Gastroesophageal sphincter (tissue), 4 donors: ENCODE data around the gene KCNJ10. TPM values are rescaled to one million over a fixed set of nuclear protein-coding genes. Genes with fewer than 3 reads are reported as not detected.

Source experiments
- ATAC-seq: fragments of 150-250 bp; one replicate; pipeline ENCODE4 v1.9.1; 2016; ENCODE audit warnings: mild to moderate bottlenecking, moderate library complexity
- H3K27ac ChIP-seq, 4 donors: fragments of 200-600 bp; sonication (generic) in 3 of 4; 1 replicate in 3 of 4; 2 replicates in 1 of 4; pipeline ENCODE4 v1.5.1; 2016 to 2019
- H3K27me3 ChIP-seq: fragments of 200-600 bp; sonication (generic); one replicate; pipeline ENCODE4 v1.5.1; 2019
- H3K36me3 ChIP-seq, 2 donors: fragments of 200-600 bp; sonication (generic); one replicate each; pipeline ENCODE4 v1.5.1; 2019; ENCODE audit warnings: control low read depth in 1 of 2
- H3K4me1 ChIP-seq, 3 donors: fragments of 200-600 bp; sonication (generic); 1 replicate in 2 of 3; 2 replicates in 1 of 3; pipeline ENCODE4 v1.5.1; 2016 to 2019; ENCODE audit warnings: control low read depth in 2 of 3
- H3K4me3 ChIP-seq, 2 donors: fragments of 200-600 bp; sonication (generic); one replicate each; pipeline ENCODE4 v1.5.1; 2019; ENCODE audit warnings: mild to moderate bottlenecking in 1 of 2, moderate library complexity in 1 of 2
- H3K9me3 ChIP-seq, 3 donors: fragments of 200-600 bp; sonication (generic); one replicate each; pipeline ENCODE4 v1.5.1; 2017 to 2019; ENCODE audit warnings: control low read depth in 2 of 3
- CTCF ChIP-seq, 4 experiments: fragments of 200-600 bp in 2 of 4; fragments of 450-650 bp in 2 of 4; sonication (generic) in 1 of 4; IDR thresholded peaks; one replicate each; pipeline ENCODE4 v1.5.1; 2017 to 2019; ENCODE audit warnings: antibody characterized with exemption in 4 of 4, mild to moderate bottlenecking in 2 of 4, moderate library complexity in 2 of 4
- EP300 ChIP-seq: sonication (generic); formaldehyde crosslinking; IDR thresholded peaks from one replicate; pipeline ENCODE4 v1.6.1; 2017; ENCODE audit warnings: antibody characterized with exemption, mild to moderate bottlenecking
- POLR2A ChIP-seq, 2 donors: fragments of 450-650 bp; IDR thresholded peaks; one replicate each; pipeline ENCODE4 v1.6.1; 2017; ENCODE audit warnings: antibody characterized with exemption in 2 of 2, mild to moderate bottlenecking in 2 of 2, moderate library complexity in 1 of 2
- POLR2AphosphoS5 ChIP-seq: sonication (generic); formaldehyde crosslinking; IDR thresholded peaks from one replicate; pipeline ENCODE4 v1.6.1; 2017; ENCODE audit warnings: antibody characterized with exemption
- WGBS, 2 donors: methylation state at CpG; one replicate each; pipeline ENCODE4 v1.1.5; 2018; ENCODE audit warnings: low coverage in 1 of 2; 5-methylcytosine and 5-hydroxymethylcytosine counted together
- total RNA-seq, 4 donors: library from RNA; depleted of rRNA; stranded (reverse); fragments of >200 nt; gene quantifications; one replicate each; pipeline ENCODE4 v1.1.0, GENCODE V29; 2016

The KCNJ10 gene
- total RNA-seq, 4 donors from 2014 or later: not detected

GRCh38 chr1:160095382-160096105 is 25.6 kb upstream of the KCNJ10 start:
- Histone ChIP-seq H3K9me3 (no peaks in the 10 kb centered on the region), H3K27me3 (no peaks in the 10 kb centered on the region), H3K4me1 (peaks cover 0 to 42% (median 20%) of the 10 kb centered on the region in 3 donors), H3K36me3 (peaks cover 0 to 46% of the 10 kb centered on the region in 2 donors), H3K4me3 (no peak overlapping the region), H3K27ac (peak overlapping the region in 1 of 4 donors; percentile 97)
- TF ChIP-seq POLR2A (IDR thresholded peaks at IDR 0.05) (no peak), CTCF (IDR thresholded peaks at IDR 0.05) (no peak), EP300 (no peak), POLR2AphosphoS5 (no peak)
- no peak for ATAC-seq
- WGBS, 2 donors: 80% methylated on average over 1 of the region's 4 CpGs; no CpG with 5 or more reads in 1 of the 2 donors

GRCh38 chr1:160094806-160095205 is 24.8 kb upstream of the KCNJ10 start:
- 90% methylated on average over 2 of the region's 14 CpGs; no CpG with 5 or more reads in 1 of the 2 donors for WGBS, 2 donors

GRCh38 chr1:160094291-160094625 is 24.3 kb upstream of the KCNJ10 start:
- 55 to 74% methylated on average over 3 of the region's 4 CpGs for WGBS, 2 donors
- H3K27ac ChIP-seq: no peak overlapping the region
- ATAC-seq: no peak
- peaks cover 0 to 59% of the 10 kb centered on the region in 2 donors for H3K36me3 ChIP-seq
- H3K4me3 ChIP-seq: no peak overlapping the region
- H3K4me1 ChIP-seq: peaks cover 0 to 32% (median 20%) of the 10 kb centered on the region in 3 donors
- no peak for TF ChIP-seq POLR2AphosphoS5
- TF ChIP-seq EP300: no peak
- TF ChIP-seq POLR2A (IDR thresholded peaks at IDR 0.05): no peak
- no peak for TF ChIP-seq CTCF (IDR thresholded peaks at IDR 0.05)
- no peaks in the 10 kb centered on the region for H3K27me3 ChIP-seq
- no peaks in the 10 kb centered on the region for H3K9me3 ChIP-seq

More at GRCh38 chr1:160094806-160095205, 24.8 kb upstream of the KCNJ10 start:
- peaks cover 0 to 54% of the 10 kb centered on the region in 2 donors for H3K36me3 ChIP-seq
- no peak overlapping the region for H3K27ac ChIP-seq
- peaks cover 0 to 38% (median 20%) of the 10 kb centered on the region in 3 donors for H3K4me1 ChIP-seq
- TF ChIP-seq CTCF (IDR thresholded peaks at IDR 0.05): no peak
- TF ChIP-seq POLR2AphosphoS5: no peak
- no peak for TF ChIP-seq POLR2A (IDR thresholded peaks at IDR 0.05)
- TF ChIP-seq EP300: no peak
- ATAC-seq: no peak
- no peaks in the 10 kb centered on the region for H3K27me3 ChIP-seq
- H3K9me3 ChIP-seq: no peaks in the 10 kb centered on the region
- H3K4me3 ChIP-seq: no peak overlapping the region

- TF ChIP-seq EP300: no peak
- Histone ChIP-seq H3K36me3 (peaks cover 0 to 64% of the 10 kb centered on the region in 2 donors), H3K4me3 (no peak overlapping the region), H3K4me1 (peaks cover 0 to 29% (median 20%) of the 10 kb centered on the region in 3 donors), H3K27me3 (no peaks in the 10 kb centered on the region), H3K9me3 (no peaks in the 10 kb centered on the region), H3K27ac (no peak overlapping the region)
- 67% methylated on average over 1 of the region's 21 CpGs; no CpG with 5 or more reads in 1 of the 2 donors for WGBS, 2 donors
- ATAC-seq: no peak
Observed at GRCh38 chr1:160093624-160094290, 23.8 kb upstream of the KCNJ10 start.

GRCh38 chr1:160093069-160093395 is 23.1 kb upstream of the KCNJ10 start:
- no peak overlapping the region for H3K27ac ChIP-seq
- H3K4me1 ChIP-seq: peaks cover 0 to 28% (median 20%) of the 10 kb centered on the region in 3 donors
- no peak overlapping the region for H3K4me3 ChIP-seq
- H3K9me3 ChIP-seq: no peaks in the 10 kb centered on the region
- no peak for ATAC-seq
- H3K36me3 ChIP-seq: peaks cover 0 to 71% of the 10 kb centered on the region in 2 donors
- no peaks in the 10 kb centered on the region for H3K27me3 ChIP-seq
- no CpG with 5 or more reads among the region's 9 CpGs for WGBS, 2 donors
- no peak for TF ChIP-seq CTCF (IDR thresholded peaks at IDR 0.05)
- no peak for TF ChIP-seq POLR2A (IDR thresholded peaks at IDR 0.05)
- no peak for TF ChIP-seq EP300
- no peak for TF ChIP-seq POLR2AphosphoS5
